A549 treated with AZD2906 at 1 μM for 4 hours (cell line): ENCODE measurements around the gene MOSPD2. TPM values are rescaled to one million over a fixed set of nuclear protein-coding genes. Genes with fewer than 3 reads are reported as not detected.

Source experiments
- total RNA-seq: library from RNA; stranded (reverse); fragments of 200-300 nt; extraction: Qiagen RNA extraction; gene quantifications from 5 replicates; pipeline ENCODE4 v1.2.3, GENCODE V29; 2022

MOSPD2 gene
- total RNA-seq: 8.0 to 9.8 TPM (median 9.0 TPM) in 5 replicates

GRCh38 chrX:14872851-14873675 lies at the start of gene MOSPD2, which contains the start of gene FANCB:
TSS of gene MOSPD2 (plus strand) at chrX:14873421. CDS start at chrX:14873529, 108 bp downstream.
TSS of gene FANCB (minus strand) at chrX:14873069. CDS start at chrX:14865510, 7,559 bp downstream.

Other genes with a start within 250 kb of the MOSPD2 start
- gene FANCB, start 352 bp upstream of the MOSPD2 start, total RNA-seq: 2.3 to 3.6 TPM (median 2.7 TPM) in 5 replicates